LNCaP clone FGC (cell line): ENCODE data around the gene GAS1.

Source experiments
- DNase-seq: peaks from one replicate; pipeline ENCODE4 v3.0.0-alpha.2; 2011; ENCODE audit warnings: low read depth
- H3K4me3 ChIP-seq: 2 replicates; pipeline ENCODE4 v1.5.1; 2011; ENCODE audit warnings: mild to moderate bottlenecking, low read depth, low read length, control low read depth
- CTCF ChIP-seq: IDR thresholded peaks from 2 replicates; pipeline ENCODE4 v1.5.1; 2012; ENCODE audit warnings: mild to moderate bottlenecking; ENCODE audit not compliant: control insufficient read depth, insufficient read depth; ENCODE audit errors: extremely low read depth

The GAS1 gene

GRCh38 chr9:86966852-86967511, 19.7 kb upstream of the GAS1 start:
- no peak for TF ChIP-seq CTCF
- no peak overlapping the region for H3K4me3 ChIP-seq
- no peak for DNase-seq

GRCh38 chr9:86965636-86966395, 18.5 kb upstream of the GAS1 start:
- H3K4me3 ChIP-seq, result no peak overlapping the region
- no peak for TF ChIP-seq CTCF
- DNase-seq, result no peak

- no peak overlapping the region for H3K4me3 ChIP-seq
- no peak for TF ChIP-seq CTCF
- no peak for DNase-seq
These were observed 15.4 kb upstream of the GAS1 start for GRCh38 chr9:86962692-86963091.

- H3K4me3 ChIP-seq, result no peak overlapping the region
These were observed 13.6 kb upstream of the GAS1 start for GRCh38 chr9:86960938-86961337.

GRCh38 chr9:86958203-86958602, 10.9 kb upstream of the GAS1 start:
- H3K4me3 ChIP-seq, result no peak overlapping the region
- TF ChIP-seq CTCF, result no peak
- no peak for DNase-seq

More at GRCh38 chr9:86960938-86961337, 13.6 kb upstream of the GAS1 start:
- no peak for TF ChIP-seq CTCF
- no peak for DNase-seq

- TF ChIP-seq CTCF, result no peak
- no peak overlapping the region for H3K4me3 ChIP-seq
- no peak for DNase-seq
These were observed 8.3 kb upstream of the GAS1 start for GRCh38 chr9:86955561-86955960.
